ENCODE data around the gene TUBB. TPM values are rescaled to one million over a fixed set of nuclear protein-coding genes. Genes with fewer than 3 reads are reported as not detected.
"Not testable (repeated sequence)": the region's sequence is repeated elsewhere in the genome, so short reads cannot be mapped to it uniquely, and the experiment has no call there.

TUBB gene
- total and polyA plus RNA-seq, 2 donors (not counting 1 experiment from before 2014, with no cell fraction given): 102 to 295 TPM

DNA sequence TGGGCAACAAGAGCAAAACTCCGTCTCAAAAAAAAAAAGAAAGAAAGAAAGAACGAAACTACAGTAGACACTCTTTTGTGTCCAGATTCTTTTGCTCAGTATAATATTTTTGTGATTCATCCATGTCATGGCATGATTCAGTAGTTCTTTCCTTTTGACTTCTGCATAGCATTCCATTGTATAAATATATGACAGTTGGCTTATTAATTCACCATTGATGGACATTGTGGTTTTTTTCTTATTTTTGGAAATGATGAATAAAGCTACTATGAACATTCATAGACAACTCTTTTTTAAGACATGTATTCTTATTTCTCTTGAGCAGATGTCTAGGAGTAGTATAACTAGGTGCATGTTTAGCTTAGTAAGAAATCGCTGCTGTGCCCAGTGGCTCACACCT, 34.5 kb downstream of the TUBB start:
- Histone ChIP-seq H4K20me1 (ENCODE audit: control insufficient read depth, insufficient read depth, low read length, poor library complexity, severe bottlenecking) (no peaks in the 10 kb centered on the region), H3K36me3 (replicated peaks in 1 of 2; ENCODE audit: control extremely low read depth in 1 of 2, control insufficient read depth in 1 of 2, extremely low read depth in 1 of 2, insufficient read depth in 2 of 2, low read length in 1 of 2) (no peaks in the 10 kb centered on the region), H2AFZ (ENCODE audit: insufficient read depth, low read depth, low read length, poor library complexity, severe bottlenecking) (no peak overlapping the region), H3K27me3 (replicated peaks in 1 of 4; ENCODE audit: control extremely low read depth in 1 of 4, control insufficient read depth in 3 of 4, insufficient read depth in 4 of 4, low read length in 3 of 4) (peaks cover 0 to 3% (median 0%) of the 10 kb centered on the region in 4 experiments), H3K4me1 (ENCODE audit: control insufficient read depth in 2 of 2, insufficient read depth in 2 of 2, low read length in 2 of 2) (peaks cover 9 to 11% of the 10 kb centered on the region in 2 donors), H3K79me2 (ENCODE audit: control insufficient read depth, insufficient read depth, low read length) (no peaks in the 10 kb centered on the region), H3K9me3 (ENCODE audit: control extremely low read depth in 1 of 3, control insufficient read depth in 2 of 3, insufficient read depth in 1 of 3, low read length in 2 of 3) (peaks cover 0 to under 1% (median 0%) of the 10 kb centered on the region in 3 donors), H3K4me2 (replicated peaks; ENCODE audit: low read depth, low read length, poor library complexity, severe bottlenecking) (no peak overlapping the region), H3K4me3 (ENCODE audit: control extremely low read depth in 1 of 5, extremely low read depth in 1 of 5, insufficient read depth in 1 of 5, low read depth in 2 of 5, low read length in 4 of 5) (no peak overlapping the region), H3K9ac (ENCODE audit: low read length) (no peak overlapping the region), H3K27ac (ENCODE audit: low read length in 2 of 2) (no peak overlapping the region)
- H3K27me3 Mint-ChIP-seq: no peaks in the 10 kb centered on the region
- DNase-seq: no peak
- H3K4me3 Mint-ChIP-seq: no peak overlapping the region
- intact Hi-C loops (cut with micrococcal nuclease): no loop called here
- no CpG with 5 or more reads among the region's 3 CpGs for WGBS (ENCODE audit: insufficient coverage)
- no peak for TF ChIP-seq EZH2 (IDR thresholded peaks at IDR 0.05; ENCODE audit: borderline replicate concordance, insufficient read depth, low read depth, low read length, poor library complexity, severe bottlenecking)
- TF ChIP-seq, protein P1, sequence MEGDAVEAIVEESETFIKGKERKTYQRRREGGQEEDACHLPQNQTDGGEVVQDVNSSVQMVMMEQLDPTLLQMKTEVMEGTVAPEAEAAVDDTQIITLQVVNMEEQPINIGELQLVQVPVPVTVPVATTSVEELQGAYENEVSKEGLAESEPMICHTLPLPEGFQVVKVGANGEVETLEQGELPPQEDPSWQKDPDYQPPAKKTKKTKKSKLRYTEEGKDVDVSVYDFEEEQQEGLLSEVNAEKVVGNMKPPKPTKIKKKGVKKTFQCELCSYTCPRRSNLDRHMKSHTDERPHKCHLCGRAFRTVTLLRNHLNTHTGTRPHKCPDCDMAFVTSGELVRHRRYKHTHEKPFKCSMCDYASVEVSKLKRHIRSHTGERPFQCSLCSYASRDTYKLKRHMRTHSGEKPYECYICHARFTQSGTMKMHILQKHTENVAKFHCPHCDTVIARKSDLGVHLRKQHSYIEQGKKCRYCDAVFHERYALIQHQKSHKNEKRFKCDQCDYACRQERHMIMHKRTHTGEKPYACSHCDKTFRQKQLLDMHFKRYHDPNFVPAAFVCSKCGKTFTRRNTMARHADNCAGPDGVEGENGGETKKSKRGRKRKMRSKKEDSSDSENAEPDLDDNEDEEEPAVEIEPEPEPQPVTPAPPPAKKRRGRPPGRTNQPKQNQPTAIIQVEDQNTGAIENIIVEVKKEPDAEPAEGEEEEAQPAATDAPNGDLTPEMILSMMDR (IDR thresholded peaks at IDR 0.05): no peak
- no peak overlapping the region for H3K27ac Mint-ChIP-seq
- ATAC-seq (ENCODE audit: low read depth): no peak
- POLR2A ChIA-PET: interaction anchor here (0.7 kb wide), 1 partner anchor 10 kb away, joined by 3 read pairs; the partner anchor contains the start of gene IER3
- no peaks in the 10 kb centered on the region for H3K9me3 Mint-ChIP-seq (ENCODE audit: insufficient read depth)
- CTCF ChIA-PET: interaction anchor here (1.0 kb wide), 1 partner anchor 18 kb away, joined by 3 read pairs; no protein-coding TSS in a partner anchor
- peaks cover 9% of the 10 kb centered on the region for H3K4me1 Mint-ChIP-seq

DNA sequence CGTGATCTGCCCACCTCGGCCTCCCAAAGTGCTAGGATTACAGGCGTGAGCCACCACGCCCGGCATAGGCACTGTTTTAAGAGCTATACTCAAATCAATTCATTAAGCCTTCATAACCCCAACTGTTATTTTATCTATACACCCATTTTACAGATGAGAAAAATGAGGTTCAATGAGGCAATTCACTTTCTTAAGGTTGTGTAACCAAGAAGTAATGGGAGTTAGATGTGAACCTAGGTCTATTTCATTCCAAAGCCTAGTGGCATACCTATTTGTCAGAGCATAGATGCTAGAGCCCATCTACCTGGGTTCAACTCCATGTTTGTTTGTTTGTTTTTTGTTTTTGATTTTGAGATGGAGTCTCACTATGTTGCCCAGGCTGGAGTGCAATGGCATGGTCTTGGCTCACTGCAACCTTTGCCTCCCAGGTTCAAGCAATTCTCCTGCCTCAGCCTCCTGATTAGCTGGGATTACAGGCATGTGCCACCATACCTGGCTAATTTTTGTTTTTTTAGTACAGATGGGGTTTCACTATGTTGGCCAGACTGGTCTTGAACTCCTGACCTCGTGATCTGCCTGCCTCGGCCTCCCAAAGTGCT, 36.4 kb downstream of the TUBB start:
- H3K27ac ChIP-seq (ENCODE audit: low read length in 2 of 2); H3K36me3 ChIP-seq (replicated peaks in 1 of 2; ENCODE audit: control extremely low read depth in 1 of 2, control insufficient read depth in 1 of 2, extremely low read depth in 1 of 2, insufficient read depth in 2 of 2, low read length in 1 of 2); CTCF ChIA-PET; H3K4me2 ChIP-seq (replicated peaks; ENCODE audit: low read depth, low read length, poor library complexity, severe bottlenecking); ATAC-seq (ENCODE audit: low read depth); intact Hi-C loops (cut with micrococcal nuclease); POLR2A ChIA-PET; H3K27me3 ChIP-seq (replicated peaks in 1 of 4; ENCODE audit: control extremely low read depth in 1 of 4, control insufficient read depth in 3 of 4, insufficient read depth in 4 of 4, low read length in 3 of 4); H3K4me3 ChIP-seq (ENCODE audit: control extremely low read depth in 1 of 5, extremely low read depth in 1 of 5, insufficient read depth in 1 of 5, low read depth in 2 of 5, low read length in 4 of 5); H4K20me1 ChIP-seq (ENCODE audit: control insufficient read depth, insufficient read depth, low read length, poor library complexity, severe bottlenecking); DNase-seq; H3K27me3 Mint-ChIP-seq; H3K9ac ChIP-seq (ENCODE audit: low read length); H3K9me3 ChIP-seq (ENCODE audit: control extremely low read depth in 1 of 3, control insufficient read depth in 2 of 3, insufficient read depth in 1 of 3, low read length in 2 of 3); H3K79me2 ChIP-seq (ENCODE audit: control insufficient read depth, insufficient read depth, low read length); H3K4me3 Mint-ChIP-seq; H3K9me3 Mint-ChIP-seq (ENCODE audit: insufficient read depth); H3K27ac Mint-ChIP-seq; H2AFZ ChIP-seq (ENCODE audit: insufficient read depth, low read depth, low read length, poor library complexity, severe bottlenecking): not testable (repeated sequence)
- WGBS (ENCODE audit: insufficient coverage): 86% methylated on average over 5 of the region's 7 CpGs
- H3K4me1 Mint-ChIP-seq: peaks cover 14% of the 10 kb centered on the region
- peaks cover 12 to 13% of the 10 kb centered on the region in 2 donors for H3K4me1 ChIP-seq (ENCODE audit: control insufficient read depth in 2 of 2, insufficient read depth in 2 of 2, low read length in 2 of 2)

Data from B cell (primary cell).